Type B pancreatic cell (in vitro differentiated cells): Measurements from ENCODE around the gene NUPR2. TPM values are rescaled to one million over a fixed set of nuclear protein-coding genes. Genes with fewer than 3 reads are reported as not detected.
"Not testable (repeated sequence)": the region's sequence is repeated elsewhere in the genome, so short reads cannot be mapped to it uniquely, and the experiment has no call there.

Source experiments
- DNase-seq: peaks from one replicate; pipeline ENCODE4 v3.0.0; 2021; ENCODE audit warnings: mixed read lengths; ENCODE audit not compliant: unreplicated experiment; ENCODE audit errors: extremely low spot score
- H3K27ac Mint-ChIP-seq: 2 replicates; pipeline ENCODE4 v1.8.0; 2021; ENCODE audit warnings: mild to moderate bottlenecking, mixed read lengths
- H3K27me3 Mint-ChIP-seq: 2 replicates; pipeline ENCODE4 v1.8.0; 2021; ENCODE audit warnings: mixed read lengths
- H3K36me3 Mint-ChIP-seq: 2 replicates; pipeline ENCODE4 v1.8.0; 2021; ENCODE audit warnings: mixed read lengths
- H3K4me1 Mint-ChIP-seq: one replicate; pipeline ENCODE4 v1.8.0; 2021; ENCODE audit warnings: mixed read lengths; ENCODE audit not compliant: unreplicated experiment
- H3K4me3 Mint-ChIP-seq: 2 replicates; pipeline ENCODE4 v1.8.0; 2021; ENCODE audit warnings: mild to moderate bottlenecking, mixed read lengths
- H3K9me3 Mint-ChIP-seq: 2 replicates; pipeline ENCODE4 v1.8.0; 2021; ENCODE audit warnings: mixed read lengths
- total RNA-seq: library from RNA; stranded (reverse); gene quantifications from 2 replicates; pipeline ENCODE4 v1.2.1, GENCODE V29; 2021; ENCODE audit warnings: low replicate concordance
- TF ChIP-seq, protein P1 (sequence below): fragments of 200-600 bp; sonication (generic); conservative IDR thresholded peaks from 2 replicates; pipeline ENCODE4 v1.5.0; 2021; ENCODE audit warnings: antibody characterized with exemption, mild to moderate bottlenecking

Gene NUPR2
- total RNA-seq, 1 donor from 2014 or later = not detected

- H3K9me3 Mint-ChIP-seq = no peaks in the 10 kb centered on the region
- no peak overlapping the region for H3K27ac Mint-ChIP-seq
Observed at GRCh38 chr7:56121440-56121839, 5.2 kb upstream of the NUPR2 start.

DNA sequence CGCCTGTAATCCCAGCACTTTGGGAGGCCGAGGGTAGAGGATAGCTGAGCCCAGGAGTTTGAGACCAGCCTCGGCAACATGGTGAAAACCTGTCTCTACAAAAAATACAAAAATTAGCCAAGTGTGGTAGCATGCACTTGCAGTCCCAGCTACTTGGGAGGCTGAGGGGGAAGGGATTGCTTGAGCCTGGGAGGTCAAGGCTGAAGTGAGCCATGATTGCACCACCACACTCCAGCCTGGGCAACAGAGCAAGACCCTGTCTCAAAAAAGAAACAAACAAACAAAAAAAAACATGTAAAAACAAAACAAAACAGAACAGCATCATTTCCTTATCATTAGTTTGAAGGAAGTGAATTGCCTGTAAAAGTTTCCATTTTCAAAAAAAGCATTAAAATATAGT, 4.0 kb downstream of the NUPR2 start:
- not testable (repeated sequence) for H3K36me3 Mint-ChIP-seq, H3K9me3 Mint-ChIP-seq, H3K4me1 Mint-ChIP-seq, H3K4me3 Mint-ChIP-seq, H3K27me3 Mint-ChIP-seq, DNase-seq, H3K27ac Mint-ChIP-seq

More at GRCh38 chr7:56121440-56121839, 5.2 kb upstream of the NUPR2 start:
- Mint-ChIP-seq H3K36me3 (no peaks in the 10 kb centered on the region), H3K4me3 (no peak overlapping the region), H3K27me3 (no peaks in the 10 kb centered on the region), H3K4me1 (no peaks in the 10 kb centered on the region)
- DNase-seq = no peak
- TF ChIP-seq, protein P1, sequence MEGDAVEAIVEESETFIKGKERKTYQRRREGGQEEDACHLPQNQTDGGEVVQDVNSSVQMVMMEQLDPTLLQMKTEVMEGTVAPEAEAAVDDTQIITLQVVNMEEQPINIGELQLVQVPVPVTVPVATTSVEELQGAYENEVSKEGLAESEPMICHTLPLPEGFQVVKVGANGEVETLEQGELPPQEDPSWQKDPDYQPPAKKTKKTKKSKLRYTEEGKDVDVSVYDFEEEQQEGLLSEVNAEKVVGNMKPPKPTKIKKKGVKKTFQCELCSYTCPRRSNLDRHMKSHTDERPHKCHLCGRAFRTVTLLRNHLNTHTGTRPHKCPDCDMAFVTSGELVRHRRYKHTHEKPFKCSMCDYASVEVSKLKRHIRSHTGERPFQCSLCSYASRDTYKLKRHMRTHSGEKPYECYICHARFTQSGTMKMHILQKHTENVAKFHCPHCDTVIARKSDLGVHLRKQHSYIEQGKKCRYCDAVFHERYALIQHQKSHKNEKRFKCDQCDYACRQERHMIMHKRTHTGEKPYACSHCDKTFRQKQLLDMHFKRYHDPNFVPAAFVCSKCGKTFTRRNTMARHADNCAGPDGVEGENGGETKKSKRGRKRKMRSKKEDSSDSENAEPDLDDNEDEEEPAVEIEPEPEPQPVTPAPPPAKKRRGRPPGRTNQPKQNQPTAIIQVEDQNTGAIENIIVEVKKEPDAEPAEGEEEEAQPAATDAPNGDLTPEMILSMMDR = no peak

GRCh38 chr7:56110611-56111010, 5.6 kb downstream of the NUPR2 start:
- Mint-ChIP-seq H3K36me3 (peaks cover 4% of the 10 kb centered on the region), H3K4me3 (no peak overlapping the region), H3K9me3 (peaks cover 7% of the 10 kb centered on the region), H3K27ac (no peak overlapping the region), H3K27me3 (no peaks in the 10 kb centered on the region), H3K4me1 (peaks cover 8% of the 10 kb centered on the region)
- TF ChIP-seq, protein P1 = no peak
- DNase-seq = no peak

DNA sequence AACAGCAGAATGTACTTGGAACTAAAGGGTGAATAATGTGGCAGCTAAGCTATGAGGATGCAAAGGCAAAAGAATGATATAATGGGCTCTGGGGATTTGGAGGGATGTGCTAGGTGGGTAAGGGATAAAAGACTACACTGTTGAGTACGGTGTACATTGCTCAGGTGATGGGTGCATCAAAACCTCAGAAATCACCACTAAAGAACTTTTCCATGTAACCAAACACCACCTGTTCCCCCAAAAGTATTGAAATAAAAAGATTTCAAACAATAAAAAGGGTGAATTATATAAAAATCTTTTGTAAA, 8.3 kb downstream of the NUPR2 start:
- peaks cover 7% of the 10 kb centered on the region for H3K9me3 Mint-ChIP-seq
- TF ChIP-seq, protein P1 = no peak
- DNase-seq = no peak
- peaks cover 8% of the 10 kb centered on the region for H3K36me3 Mint-ChIP-seq
- H3K4me3 Mint-ChIP-seq = peak overlapping the region; percentile 17
- H3K27ac Mint-ChIP-seq = no peak overlapping the region
- H3K27me3 Mint-ChIP-seq = no peaks in the 10 kb centered on the region
- H3K4me1 Mint-ChIP-seq = peaks cover 8% of the 10 kb centered on the region

DNA sequence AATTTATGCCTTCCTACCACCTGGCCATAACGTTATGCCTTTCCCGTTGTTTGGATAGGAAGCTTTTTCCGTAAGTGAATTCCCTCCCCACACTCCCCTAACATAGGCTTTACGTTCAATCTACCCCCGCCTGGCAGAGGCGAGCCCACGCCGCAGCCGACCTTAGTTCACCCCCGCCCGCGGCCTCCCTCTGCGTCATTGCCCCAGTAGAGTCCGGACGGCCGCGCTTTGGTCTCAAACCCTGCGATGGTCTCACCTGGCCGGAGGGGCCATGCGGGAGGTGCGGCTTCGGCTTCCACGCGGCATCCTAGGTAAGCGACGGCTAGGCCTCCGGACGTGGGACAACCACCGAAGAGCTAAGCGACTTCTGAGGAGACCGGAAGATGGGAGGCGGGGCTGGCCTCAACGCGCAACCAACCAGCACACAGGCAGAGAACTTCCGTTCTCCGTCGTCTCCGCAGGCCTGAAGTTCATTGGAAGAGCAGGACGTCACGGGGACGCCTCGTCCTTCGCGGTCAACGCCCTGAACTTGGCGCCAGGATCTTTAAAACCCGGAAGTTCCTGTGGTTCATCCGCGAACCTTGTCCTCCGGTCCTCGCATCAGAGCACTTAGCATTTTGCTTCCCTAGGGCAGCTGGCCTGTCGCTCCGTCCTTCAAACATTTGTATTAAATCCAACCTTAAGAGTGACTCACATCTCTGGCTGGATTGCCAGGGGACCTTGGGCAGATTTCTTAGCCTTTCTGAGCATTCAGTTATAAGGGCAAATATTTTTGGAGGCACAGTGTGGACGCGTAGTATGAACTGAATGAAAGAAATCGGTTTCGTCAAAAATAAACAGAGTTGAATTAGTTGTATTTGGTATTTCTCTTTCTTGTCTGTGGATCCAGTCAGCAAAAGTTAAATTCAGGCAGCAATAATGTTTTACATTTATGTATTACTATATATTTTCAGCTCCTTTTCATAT, 9.8 kb downstream of the NUPR2 start, which contains the start of gene CHCHD2:
Gene CHCHD2, minus strand, starts transcription at position 369 of the 966 bp plus-strand sequence. Its CDS starts 63 bp downstream, at position 306.
- peaks cover 8% of the 10 kb centered on the region for H3K36me3 Mint-ChIP-seq
- H3K27ac Mint-ChIP-seq = peak within 1 kb of the TSS; percentile 94
- H3K4me3 Mint-ChIP-seq = peak within 1 kb of the TSS; percentile 97
- peak; percentile 88 for DNase-seq
- TF ChIP-seq, protein P1 = no peak
- peaks cover 7% of the 10 kb centered on the region for H3K9me3 Mint-ChIP-seq
- peaks cover 8% of the 10 kb centered on the region for H3K4me1 Mint-ChIP-seq
- no peaks in the 10 kb centered on the region for H3K27me3 Mint-ChIP-seq

- H3K27ac Mint-ChIP-seq = peak overlapping the region; percentile 94
- peaks cover 7% of the 10 kb centered on the region for H3K9me3 Mint-ChIP-seq
- DNase-seq = no peak
- peaks cover 8% of the 10 kb centered on the region for H3K36me3 Mint-ChIP-seq
- H3K27me3 Mint-ChIP-seq = no peaks in the 10 kb centered on the region
- TF ChIP-seq, protein P1 = no peak
- H3K4me1 Mint-ChIP-seq = peaks cover 8% of the 10 kb centered on the region
- H3K4me3 Mint-ChIP-seq = peak overlapping the region; percentile 97
Observed at GRCh38 chr7:56105508-56105907, 10.7 kb downstream of the NUPR2 start.

DNA sequence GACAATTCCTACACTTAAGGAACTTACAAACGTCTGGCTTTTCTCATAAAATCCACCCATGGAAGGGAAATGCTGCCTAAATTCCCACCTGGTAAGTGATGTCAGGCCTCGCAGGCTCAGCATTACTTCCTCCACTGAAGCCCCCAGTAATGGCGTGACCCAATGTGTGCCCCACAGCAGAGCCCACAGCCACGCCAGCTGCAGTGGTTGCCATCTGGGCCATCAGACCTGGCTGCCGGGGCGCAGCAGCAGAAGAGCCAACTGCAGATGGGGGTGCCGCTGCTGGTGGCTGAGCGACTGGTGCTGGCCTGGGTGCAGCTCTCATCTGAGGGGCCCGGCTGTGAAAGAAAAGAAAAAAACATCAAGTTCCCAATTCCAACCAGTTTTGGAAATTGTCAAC, 12.1 kb downstream of the NUPR2 start:
- not testable (repeated sequence) for H3K4me1 Mint-ChIP-seq, H3K27ac Mint-ChIP-seq, H3K4me3 Mint-ChIP-seq, H3K27me3 Mint-ChIP-seq, DNase-seq, H3K9me3 Mint-ChIP-seq, H3K36me3 Mint-ChIP-seq
